Activated CD4-positive, alpha-beta T cell treated with anti-CD3 and anti-CD28 coated beads for 48 hours (primary cell): Measurements from ENCODE around the gene DOCK10.

Experiments used
- DNase-seq: peaks from one replicate; pipeline ENCODE4 v3.0.0-alpha.2; 2020

The DOCK10 gene

GRCh38 chr2:225009768-225010167 is 32.5 kb downstream of the DOCK10 start:
- DNase-seq = no peak

GRCh38 chr2:225008935-225009334 is 33.3 kb downstream of the DOCK10 start:
- DNase-seq = peak; percentile 40

GRCh38 chr2:225008179-225008856 is 34.0 kb downstream of the DOCK10 start:
- no peak for DNase-seq

GRCh38 chr2:225006730-225007129 is 35.5 kb downstream of the DOCK10 start:
- no peak for DNase-seq

- DNase-seq = no peak
Measured at GRCh38 chr2:225004597-225004996, 37.7 kb downstream of the DOCK10 start.

- no peak for DNase-seq
Measured at GRCh38 chr2:225002656-225003045, 39.6 kb downstream of the DOCK10 start.

GRCh38 chr2:225002039-225002655 is 40.1 kb downstream of the DOCK10 start:
- DNase-seq = peak; percentile 70

GRCh38 chr2:224999754-225000153 is 42.5 kb downstream of the DOCK10 start:
- DNase-seq = no peak

GRCh38 chr2:224999321-224999720 is 42.9 kb downstream of the DOCK10 start:
- no peak for DNase-seq

GRCh38 chr2:224997802-224998201 is 44.5 kb downstream of the DOCK10 start:
- DNase-seq = no peak

- no peak for DNase-seq
Measured at GRCh38 chr2:224995419-224995818, 46.8 kb downstream of the DOCK10 start.

GRCh38 chr2:224994242-224994823 is 47.9 kb downstream of the DOCK10 start:
- DNase-seq = no peak

GRCh38 chr2:224990710-224991109 is 51.6 kb downstream of the DOCK10 start:
- DNase-seq = no peak

GRCh38 chr2:224987733-224988132 is 54.5 kb downstream of the DOCK10 start:
- no peak for DNase-seq

- no peak for DNase-seq
Measured at GRCh38 chr2:224986477-224986876, 55.8 kb downstream of the DOCK10 start.

- DNase-seq = peak; percentile 31
Measured at GRCh38 chr2:224984637-224985036, 57.6 kb downstream of the DOCK10 start.

- no peak for DNase-seq
Measured at GRCh38 chr2:224983712-224984554, 58.3 kb downstream of the DOCK10 start.

- peak; percentile 35 for DNase-seq
Measured at GRCh38 chr2:224982910-224983711, 59.2 kb downstream of the DOCK10 start.

- DNase-seq = no peak
Measured at GRCh38 chr2:224982226-224982625, 60.0 kb downstream of the DOCK10 start.

- DNase-seq = no peak
Measured at GRCh38 chr2:224976629-224977525, 65.4 kb downstream of the DOCK10 start.

GRCh38 chr2:224975761-224976160 is 66.5 kb downstream of the DOCK10 start:
- DNase-seq = no peak
